Panc1 (cell line): Measurements from ENCODE around the gene VARS1. TPM values are rescaled to one million over a fixed set of nuclear protein-coding genes. Genes with fewer than 3 reads are reported as not detected.

Experiments
- ATAC-seq: fragments of 200-7000 bp; cut with Tn5 transposase; 2 replicates; pipeline ENCODE4 v1.9.1; 2020; ENCODE audit warnings: mild to moderate bottlenecking, moderate library complexity
- BruUV-seq: library from RNA; stranded (reverse); fragments of 400-500 nt; replicated peaks from 2 replicates; lab custom pipeline; 2021; lab: Mats Ljungman, UMichigan
- CTCF ChIA-PET: fragments of 300-600 bp; sonication (Branson Sonifier 250); formaldehyde crosslinking; loops from one replicate; lab custom pipeline; 2022; ENCODE audit warnings: antibody characterized with exemption; lab: Charles Lee
- POLR2A ChIA-PET: fragments of 300-600 bp; sonication (Branson Sonifier 250); formaldehyde crosslinking; loops from one replicate; lab custom pipeline; 2022; ENCODE audit warnings: antibody characterized with exemption; lab: Charles Lee
- DNase-seq: peaks from one replicate; pipeline ENCODE4 v3.0.0-alpha.2; 2010; ENCODE audit warnings: low read depth, low spot score
- H3K27ac ChIP-seq: 2 replicates; pipeline ENCODE4 v1.5.1; 2011; ENCODE audit warnings: mild to moderate bottlenecking, low read length, inconsistent platforms
- H3K27me3 ChIP-seq: fragments of 200-500 bp; sonication (Bioruptor generic); 2 replicates; pipeline ENCODE4 v1.6.0; 2014; ENCODE audit warnings: low read length, inconsistent platforms; ENCODE audit not compliant: control insufficient read depth, insufficient read depth
- H3K36me3 ChIP-seq: fragments of 200-500 bp; sonication (Bioruptor generic); 2 replicates; pipeline ENCODE4 v1.5.1; 2014; ENCODE audit warnings: inconsistent platforms, mild to moderate bottlenecking, low read length, moderate library complexity; ENCODE audit not compliant: control insufficient read depth, insufficient read depth
- H3K4me1 ChIP-seq: 2 replicates; pipeline ENCODE4 v1.5.1; 2011; ENCODE audit warnings: inconsistent platforms, mild to moderate bottlenecking, low read length, moderate library complexity; ENCODE audit not compliant: control insufficient read depth, insufficient read depth
- H3K4me3 ChIP-seq, 2 experiments: 2 replicates each; pipeline ENCODE4 v1.5.1; 2011 to 2012; ENCODE audit warnings: low read depth in 2 of 2, low read length in 2 of 2, mild to moderate bottlenecking in 2 of 2, inconsistent platforms in 1 of 2, moderate library complexity in 1 of 2
- H3K9me3 ChIP-seq: fragments of 200-500 bp; sonication (Bioruptor generic); 2 replicates; pipeline ENCODE4 v1.5.1; 2014; ENCODE audit warnings: low read depth, mild to moderate bottlenecking, inconsistent platforms, low read length, moderate library complexity; ENCODE audit not compliant: control insufficient read depth, insufficient read depth
- CTCF ChIP-seq: fragments of 450-650 bp; IDR thresholded peaks from 2 replicates; pipeline ENCODE4 v1.5.1; 2017; ENCODE audit warnings: mild to moderate bottlenecking
- POLR2AphosphoS5 ChIP-seq: IDR thresholded peaks from 2 replicates; pipeline ENCODE4 v1.6.1; 2012; ENCODE audit warnings: mild to moderate bottlenecking, low read depth, low read length, moderate library complexity
- SIN3A ChIP-seq: IDR thresholded peaks from 2 replicates; pipeline ENCODE4 v1.6.1; 2012; ENCODE audit warnings: low read depth, mild to moderate bottlenecking, low read length, moderate library complexity, borderline replicate concordance; ENCODE audit not compliant: insufficient read depth
- TCF7L2 ChIP-seq: IDR thresholded peaks from 2 replicates; pipeline ENCODE4 v1.6.1; 2011; ENCODE audit warnings: mild to moderate bottlenecking, low read depth, low read length, inconsistent platforms
- in situ Hi-C: cut with HindIII; loops from 2 replicates; pipeline ENCODE4 v1.10.0; 2016; ENCODE audit warnings: low sequenced_read_pairs, low pct_unique_long_range_greater_than_20kb
- intact Hi-C: fragments of 100-400 bp; cut with micrococcal nuclease; formaldehyde crosslinking; loops from one replicate; pipeline ENCODE4 v1.10.0; 2022; ENCODE audit not compliant: unreplicated experiment
- total RNA-seq: library from RNA; stranded (reverse); gene quantifications from one replicate; pipeline ENCODE4 v1.2.1, GENCODE V29; 2021; ENCODE audit not compliant: unreplicated experiment
- TF ChIP-seq, protein P1 (sequence below), 2 experiments: IDR thresholded peaks; 2 replicates each; pipeline ENCODE4 v1.6.1; 2011 to 2012; ENCODE audit warnings: low read depth in 2 of 2, control low read depth in 1 of 2, low read length in 1 of 2, mild to moderate bottlenecking in 1 of 2, moderate library complexity in 1 of 2; ENCODE audit not compliant: insufficient read depth in 1 of 2

The VARS1 gene
- total RNA-seq, 1 experiment from 2014 or later = 229 TPM

- ChIA-PET POLR2A (no interaction called here), CTCF (no interaction called here)
- Histone ChIP-seq H3K27me3 (no peaks in the 10 kb centered on the region), H3K36me3 (no peaks in the 10 kb centered on the region), H3K4me3 (no peak overlapping the region), H3K9me3 (no peaks in the 10 kb centered on the region), H3K27ac (no peak overlapping the region), H3K4me1 (peaks cover 9% of the 10 kb centered on the region)
- no peak for ATAC-seq
- no peak for DNase-seq
- TF ChIP-seq TCF7L2 (no peak), POLR2AphosphoS5 (no peak), CTCF (no peak), SIN3A (no peak)
- TF ChIP-seq, protein P1, sequence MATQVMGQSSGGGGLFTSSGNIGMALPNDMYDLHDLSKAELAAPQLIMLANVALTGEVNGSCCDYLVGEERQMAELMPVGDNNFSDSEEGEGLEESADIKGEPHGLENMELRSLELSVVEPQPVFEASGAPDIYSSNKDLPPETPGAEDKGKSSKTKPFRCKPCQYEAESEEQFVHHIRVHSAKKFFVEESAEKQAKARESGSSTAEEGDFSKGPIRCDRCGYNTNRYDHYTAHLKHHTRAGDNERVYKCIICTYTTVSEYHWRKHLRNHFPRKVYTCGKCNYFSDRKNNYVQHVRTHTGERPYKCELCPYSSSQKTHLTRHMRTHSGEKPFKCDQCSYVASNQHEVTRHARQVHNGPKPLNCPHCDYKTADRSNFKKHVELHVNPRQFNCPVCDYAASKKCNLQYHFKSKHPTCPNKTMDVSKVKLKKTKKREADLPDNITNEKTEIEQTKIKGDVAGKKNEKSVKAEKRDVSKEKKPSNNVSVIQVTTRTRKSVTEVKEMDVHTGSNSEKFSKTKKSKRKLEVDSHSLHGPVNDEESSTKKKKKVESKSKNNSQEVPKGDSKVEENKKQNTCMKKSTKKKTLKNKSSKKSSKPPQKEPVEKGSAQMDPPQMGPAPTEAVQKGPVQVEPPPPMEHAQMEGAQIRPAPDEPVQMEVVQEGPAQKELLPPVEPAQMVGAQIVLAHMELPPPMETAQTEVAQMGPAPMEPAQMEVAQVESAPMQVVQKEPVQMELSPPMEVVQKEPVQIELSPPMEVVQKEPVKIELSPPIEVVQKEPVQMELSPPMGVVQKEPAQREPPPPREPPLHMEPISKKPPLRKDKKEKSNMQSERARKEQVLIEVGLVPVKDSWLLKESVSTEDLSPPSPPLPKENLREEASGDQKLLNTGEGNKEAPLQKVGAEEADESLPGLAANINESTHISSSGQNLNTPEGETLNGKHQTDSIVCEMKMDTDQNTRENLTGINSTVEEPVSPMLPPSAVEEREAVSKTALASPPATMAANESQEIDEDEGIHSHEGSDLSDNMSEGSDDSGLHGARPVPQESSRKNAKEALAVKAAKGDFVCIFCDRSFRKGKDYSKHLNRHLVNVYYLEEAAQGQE (IDR thresholded peaks at IDR 0.05; ENCODE audit: insufficient read depth in 1 of 2, low read depth in 2 of 2, low read length in 1 of 2) = no peak
- intact Hi-C loops = loop anchor here (5.0 to 10.0 kb wide), 2 partner anchors 54 to 89 kb away; partner anchors contain the start of genes HSPA1B and LY6G5C
- BruUV-seq = no TSS peak
- in situ Hi-C loops = no loop called here
Measured at GRCh38 chr6:31770860-31771259, 24.7 kb downstream of the VARS1 start.

DNA sequence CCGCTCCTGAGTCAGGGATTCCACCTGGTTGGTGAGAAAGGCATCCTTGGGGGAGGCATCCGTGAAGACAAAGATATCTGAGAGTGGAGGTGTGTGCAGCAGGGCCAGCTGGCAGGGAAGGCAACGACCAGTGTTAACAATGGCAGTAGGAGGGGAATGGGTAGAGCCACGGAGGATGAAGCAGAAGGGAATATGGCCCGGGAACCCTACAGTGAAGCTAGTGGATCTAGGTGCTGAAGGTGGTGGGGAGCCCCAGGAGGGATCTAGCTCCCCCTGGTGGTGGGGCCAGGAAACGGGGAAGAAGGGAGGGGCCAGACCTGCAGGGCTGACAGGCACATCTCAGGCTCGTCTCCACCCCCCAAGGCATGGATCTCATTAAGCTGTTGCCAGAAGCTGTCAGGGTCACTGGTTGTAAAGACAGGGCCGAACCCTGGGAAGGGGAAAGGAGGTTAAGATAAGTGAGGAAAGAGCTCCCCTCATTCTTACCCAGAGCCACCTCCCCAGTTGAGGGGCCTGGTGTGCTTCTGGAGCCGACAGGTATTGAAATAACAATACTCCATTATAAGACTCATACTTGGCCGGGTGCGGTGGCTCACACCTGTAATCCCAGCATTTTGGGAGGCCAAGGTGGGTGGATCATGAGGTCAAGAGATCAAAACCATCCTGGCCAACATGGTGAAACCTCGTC is 25.7 kb downstream of the VARS1 start:
- intact Hi-C loops = loop anchor here (5.0 to 10.0 kb wide), 2 partner anchors 55 to 88 kb away; partner anchors contain the start of genes HSPA1B and LY6G5C
- Histone ChIP-seq H3K27ac (no peak overlapping the region), H3K9me3 (no peaks in the 10 kb centered on the region), H3K4me1 (no peaks in the 10 kb centered on the region), H3K36me3 (no peaks in the 10 kb centered on the region), H3K27me3 (no peaks in the 10 kb centered on the region), H3K4me3 (no peak overlapping the region)
- ChIA-PET CTCF (interaction anchor here (0.6 to 1.4 kb wide), 7 partner anchors 31 to 223 kb away, joined by 3 to 7 read pairs (median 3); partner anchors contain the start of gene ATP6V1G2), POLR2A (interaction anchor here (0.9 kb wide), 1 partner anchor 283 kb away, joined by 5 read pairs; no protein-coding TSS in a partner anchor)
- TF ChIP-seq POLR2AphosphoS5 = no peak
- TF ChIP-seq CTCF = peak; percentile 94
- BruUV-seq = no TSS peak
- peak; percentile 82 for ATAC-seq
- no peak for DNase-seq
- in situ Hi-C loops = no loop called here
